Fibroblast of pulmonary artery (primary cell): ENCODE measurements around the gene UBE2E2.

Source experiments
- DNase-seq: peaks from one replicate; pipeline ENCODE4 v3.0.0-alpha.2; 2010; ENCODE audit warnings: low read depth
- H3K4me3 ChIP-seq: replicated peaks from 2 replicates; pipeline ENCODE4 v1.5.1; 2011; ENCODE audit warnings: low read depth, mild to moderate bottlenecking, control low read depth, low read length, moderate library complexity
- CTCF ChIP-seq: IDR thresholded peaks from 2 replicates; pipeline ENCODE4 v1.5.1; 2011; ENCODE audit warnings: mild to moderate bottlenecking, control low read depth, low read length, inconsistent platforms; ENCODE audit errors: missing control alignments

The UBE2E2 gene

GRCh38 chr3:23450806-23451205 lies 247.7 kb downstream of the UBE2E2 start:
- DNase-seq = no peak
- no peak overlapping the region for H3K4me3 ChIP-seq
- TF ChIP-seq CTCF = no peak

GRCh38 chr3:23452408-23452807 lies 249.3 kb downstream of the UBE2E2 start:
- TF ChIP-seq CTCF = no peak
- no peak overlapping the region for H3K4me3 ChIP-seq
- DNase-seq = no peak

- peak; percentile 87 for DNase-seq
- no peak for TF ChIP-seq CTCF
- no peak overlapping the region for H3K4me3 ChIP-seq
Observed at GRCh38 chr3:23455084-23455483, 252.0 kb downstream of the UBE2E2 start.

- TF ChIP-seq CTCF = no peak
- H3K4me3 ChIP-seq = no peak overlapping the region
- peak; percentile 90 for DNase-seq
Observed at GRCh38 chr3:23455775-23456174, 252.6 kb downstream of the UBE2E2 start.

GRCh38 chr3:23457697-23458096 lies 254.6 kb downstream of the UBE2E2 start:
- TF ChIP-seq CTCF = no peak
- no peak overlapping the region for H3K4me3 ChIP-seq
- DNase-seq = no peak

- no peak for TF ChIP-seq CTCF
- no peak for DNase-seq
- no peak overlapping the region for H3K4me3 ChIP-seq
Observed at GRCh38 chr3:23459465-23459864, 256.3 kb downstream of the UBE2E2 start.

- no peak for TF ChIP-seq CTCF
- H3K4me3 ChIP-seq = no peak overlapping the region
- no peak for DNase-seq
Observed at GRCh38 chr3:23459889-23460546, 256.9 kb downstream of the UBE2E2 start.
